Measurements from ENCODE around the gene PSTPIP2. TPM values are rescaled to one million over a fixed set of nuclear protein-coding genes. Genes with fewer than 3 reads are reported as not detected.

PSTPIP2 gene
- total RNA-seq, 1 donor from 2014 or later, result 9.1 TPM

- peak; percentile 94 for DNase-seq (ENCODE audit: low read depth)
- Mint-ChIP-seq H3K36me3 (ENCODE audit: low read depth, unreplicated experiment) (peaks cover 27% of the 10 kb centered on the region), H3K4me3 (ENCODE audit: unreplicated experiment) (peak overlapping the region; percentile 1), H3K9me3 (ENCODE audit: unreplicated experiment) (no peaks in the 10 kb centered on the region), H3K4me1 (ENCODE audit: low read depth, unreplicated experiment) (peaks cover 67% of the 10 kb centered on the region), H3K27ac (ENCODE audit: unreplicated experiment) (peak overlapping the region; percentile 90), H3K27me3 (ENCODE audit: low read depth, unreplicated experiment) (no peaks in the 10 kb centered on the region)
- no peak overlapping the region for H2AFZ ChIP-seq (ENCODE audit: low read depth, low read length)
- H3K4me3 ChIP-seq (ENCODE audit: insufficient read depth, low read depth, low read length), result no peak overlapping the region
- peak overlapping the region; percentile 72 for H3K4me2 ChIP-seq (ENCODE audit: low read length)
- no peaks in the 10 kb centered on the region for H4K20me1 ChIP-seq (ENCODE audit: insufficient read depth, low read length)
- H3K79me2 ChIP-seq (ENCODE audit: insufficient read depth, low read length), result peaks cover 49% of the 10 kb centered on the region
- peak; percentile 98 for FAIRE-seq
- H3K27ac ChIP-seq (ENCODE audit: low read depth, low read length), result peak overlapping the region; percentile 89
- H3K4me1 ChIP-seq (ENCODE audit: insufficient read depth, low read length), result peaks cover 54% of the 10 kb centered on the region
- peak overlapping the region; percentile 56 for H3K9ac ChIP-seq (ENCODE audit: low read length)
- H3K36me3 ChIP-seq (ENCODE audit: insufficient read depth, low read length), result peaks cover 29% of the 10 kb centered on the region
- H3K9me3 ChIP-seq (ENCODE audit: insufficient read depth, low read depth, low read length), result no peaks in the 10 kb centered on the region
- no peaks in the 10 kb centered on the region for H3K27me3 ChIP-seq (ENCODE audit: insufficient read depth, low read length)
- no peak for TF ChIP-seq CTCF (IDR thresholded peaks at IDR 0.05; ENCODE audit: insufficient read depth, low read depth, low read length)
These were observed 117.8 kb downstream of the PSTPIP2 start for GRCh38 chr18:45954070-45954934.

GRCh38 chr18:45951016-45951714 lies 120.9 kb downstream of the PSTPIP2 start:
- peak; percentile 56 for FAIRE-seq
- peak overlapping the region; percentile 47 for H3K9ac ChIP-seq (ENCODE audit: low read length)
- H3K4me3 ChIP-seq (ENCODE audit: insufficient read depth, low read depth, low read length), result no peak overlapping the region
- Mint-ChIP-seq H3K36me3 (ENCODE audit: low read depth, unreplicated experiment) (peaks cover 34% of the 10 kb centered on the region), H3K4me3 (ENCODE audit: unreplicated experiment) (no peak overlapping the region), H3K4me1 (ENCODE audit: low read depth, unreplicated experiment) (peaks cover 52% of the 10 kb centered on the region), H3K27ac (ENCODE audit: unreplicated experiment) (peak overlapping the region; percentile 93), H3K9me3 (ENCODE audit: unreplicated experiment) (no peaks in the 10 kb centered on the region), H3K27me3 (ENCODE audit: low read depth, unreplicated experiment) (no peaks in the 10 kb centered on the region)
- H3K27ac ChIP-seq (ENCODE audit: low read depth, low read length), result peak overlapping the region; percentile 79
- H2AFZ ChIP-seq (ENCODE audit: low read depth, low read length), result no peak overlapping the region
- H3K4me1 ChIP-seq (ENCODE audit: insufficient read depth, low read length), result peaks cover 38% of the 10 kb centered on the region
- DNase-seq (ENCODE audit: low read depth), result peak; percentile 87
- H4K20me1 ChIP-seq (ENCODE audit: insufficient read depth, low read length), result no peaks in the 10 kb centered on the region
- H3K36me3 ChIP-seq (ENCODE audit: insufficient read depth, low read length), result peaks cover 50% of the 10 kb centered on the region
- peaks cover 24% of the 10 kb centered on the region for H3K79me2 ChIP-seq (ENCODE audit: insufficient read depth, low read length)
- peak overlapping the region; percentile 49 for H3K4me2 ChIP-seq (ENCODE audit: low read length)
- H3K27me3 ChIP-seq (ENCODE audit: insufficient read depth, low read length), result no peaks in the 10 kb centered on the region
- no peaks in the 10 kb centered on the region for H3K9me3 ChIP-seq (ENCODE audit: insufficient read depth, low read depth, low read length)
- no peak for TF ChIP-seq CTCF (IDR thresholded peaks at IDR 0.05; ENCODE audit: insufficient read depth, low read depth, low read length)
- TF ChIP-seq EZH2 (IDR thresholded peaks at IDR 0.05; ENCODE audit: insufficient read depth, low read length), result no peak

All from astrocyte (in vitro differentiated cells and primary cell).